GM18867 (cell line): ENCODE data around the gene DOK6.

ENCODE experiments used
- ATAC-seq: cut with Tn5 transposase; IDR thresholded peaks from one replicate; pipeline ENCODE4 v1.9.1; 2021; ENCODE audit warnings: mild to moderate bottlenecking, moderate library complexity; ENCODE audit not compliant: unreplicated experiment

Gene DOK6

GRCh38 chr18:69677595-69677994, 276.9 kb downstream of the DOK6 start:
- no peak for ATAC-seq

GRCh38 chr18:69680123-69680522, 279.4 kb downstream of the DOK6 start:
- no peak for ATAC-seq

DNA sequence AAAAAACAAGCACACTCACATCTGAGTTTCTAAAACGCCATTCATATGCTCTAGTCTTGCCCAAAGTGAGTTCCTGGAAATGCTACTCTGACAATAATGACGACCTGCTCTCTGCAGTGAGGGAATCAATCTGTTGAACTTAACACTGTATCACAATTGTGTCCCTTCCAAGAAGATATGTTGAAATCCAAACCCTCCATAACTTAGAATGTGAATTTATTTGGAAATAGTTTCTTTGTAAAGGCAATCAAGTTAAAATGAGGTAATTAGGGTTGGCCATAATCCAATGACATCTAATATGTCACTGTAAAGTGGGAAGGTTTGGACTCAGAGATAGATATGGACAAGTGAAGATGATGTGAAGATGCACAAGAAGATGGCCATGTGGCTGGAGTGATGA, 282.5 kb downstream of the DOK6 start:
- ATAC-seq = no peak

- no peak for ATAC-seq
Observed at GRCh38 chr18:69684789-69685188, 284.1 kb downstream of the DOK6 start.

DNA sequence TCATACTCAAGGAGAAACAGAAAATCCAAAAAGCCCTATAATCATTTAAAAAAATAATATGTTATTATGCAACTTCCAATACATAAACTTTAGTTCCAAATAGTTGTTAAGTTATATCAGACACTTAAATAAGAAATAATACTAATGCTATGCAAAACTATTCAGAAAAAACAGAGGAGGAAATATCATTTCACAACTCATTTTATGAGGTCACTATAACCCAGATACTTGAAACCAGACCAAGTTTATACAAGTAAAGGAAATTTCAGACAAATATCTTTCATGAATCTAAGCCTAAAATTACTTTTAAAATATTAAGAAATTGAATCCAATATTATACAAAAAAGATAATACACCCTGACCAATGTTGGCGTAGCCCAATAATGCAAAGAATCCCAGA, 286.2 kb downstream of the DOK6 start:
- ATAC-seq = no peak

DNA sequence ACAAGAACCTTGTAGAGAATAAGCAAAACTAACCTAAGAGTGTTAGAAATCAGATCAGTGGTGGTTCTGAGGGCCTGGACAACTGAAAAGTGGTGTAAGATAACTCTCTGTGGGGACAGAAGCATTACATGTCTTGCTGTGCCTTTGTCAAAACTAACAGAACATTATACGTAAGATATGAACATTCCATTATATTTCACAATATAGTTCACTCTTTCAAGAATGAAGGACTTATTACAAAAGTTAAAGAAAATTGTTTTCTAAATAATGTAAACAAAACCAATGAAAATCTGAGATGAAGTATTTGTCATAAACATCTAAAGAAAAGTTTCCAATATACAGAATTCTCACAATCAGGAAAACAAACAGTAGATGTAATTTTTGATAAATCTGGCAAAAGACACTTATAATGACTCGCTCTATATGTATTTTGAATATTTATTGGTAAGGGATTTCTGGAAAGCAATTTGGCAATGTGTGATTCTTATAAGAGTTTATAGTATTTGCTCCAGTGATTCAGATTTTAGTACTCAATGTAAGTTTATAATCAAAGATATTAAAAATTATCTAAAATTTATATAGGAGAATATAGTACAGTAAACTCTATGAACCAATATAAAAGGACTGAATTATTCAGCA, 288.6 kb downstream of the DOK6 start:
- no peak for ATAC-seq

DNA sequence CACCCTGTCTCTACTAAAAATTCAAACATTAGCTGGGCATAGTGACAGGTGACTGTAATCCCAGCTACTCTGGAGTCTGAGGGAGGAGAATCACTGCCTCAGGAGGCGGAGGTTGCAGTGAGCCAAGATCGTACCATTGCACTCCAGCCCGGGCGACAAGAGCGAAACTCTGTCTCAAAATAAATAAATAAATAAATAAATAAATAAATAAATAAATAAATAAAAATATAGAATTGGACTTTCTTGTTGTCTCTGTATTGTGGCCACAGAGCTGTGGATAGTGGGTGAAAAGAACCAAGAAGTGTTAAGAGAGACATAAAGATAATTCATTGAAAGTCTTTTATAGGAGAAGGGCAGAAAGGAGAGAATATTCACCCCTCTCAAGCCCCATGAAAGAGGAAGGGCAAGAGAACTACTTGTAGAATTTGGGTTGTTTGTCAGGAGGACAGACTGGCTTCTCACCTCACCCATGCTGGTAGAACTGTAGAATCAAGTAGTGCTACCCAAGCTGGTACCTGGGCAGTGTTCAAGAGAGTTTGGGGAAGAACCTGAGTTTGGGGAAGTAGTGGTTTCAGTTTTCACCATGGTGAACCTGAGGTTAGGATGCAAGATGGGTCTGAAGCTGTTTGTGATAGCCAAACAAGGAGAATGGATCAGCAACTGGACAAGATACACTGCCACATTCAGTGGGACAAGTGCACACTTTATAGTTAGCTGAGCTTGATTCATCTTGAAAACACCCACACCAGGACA, 290.5 kb downstream of the DOK6 start:
- no peak for ATAC-seq

DNA sequence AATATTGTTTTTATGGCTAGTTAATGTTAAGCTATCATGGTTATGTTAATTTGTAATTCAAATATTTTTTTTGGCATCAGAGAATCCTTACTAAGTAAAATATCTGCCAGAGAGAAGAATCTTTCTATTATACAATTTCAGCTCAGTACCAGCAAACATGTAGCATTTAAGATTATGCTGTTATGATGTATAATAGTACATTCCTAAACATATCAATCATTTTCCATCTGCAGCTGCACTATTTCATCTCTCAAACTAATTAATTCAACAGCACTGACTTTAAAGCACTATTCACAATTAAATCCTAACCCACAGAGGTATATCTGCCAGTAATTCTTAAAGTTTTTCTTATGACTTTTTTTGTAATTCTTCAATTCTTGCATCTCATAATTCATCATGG, 296.4 kb downstream of the DOK6 start:
- ATAC-seq = no peak

- ATAC-seq = no peak
Observed at GRCh38 chr18:69697689-69698088, 297.0 kb downstream of the DOK6 start.

DNA sequence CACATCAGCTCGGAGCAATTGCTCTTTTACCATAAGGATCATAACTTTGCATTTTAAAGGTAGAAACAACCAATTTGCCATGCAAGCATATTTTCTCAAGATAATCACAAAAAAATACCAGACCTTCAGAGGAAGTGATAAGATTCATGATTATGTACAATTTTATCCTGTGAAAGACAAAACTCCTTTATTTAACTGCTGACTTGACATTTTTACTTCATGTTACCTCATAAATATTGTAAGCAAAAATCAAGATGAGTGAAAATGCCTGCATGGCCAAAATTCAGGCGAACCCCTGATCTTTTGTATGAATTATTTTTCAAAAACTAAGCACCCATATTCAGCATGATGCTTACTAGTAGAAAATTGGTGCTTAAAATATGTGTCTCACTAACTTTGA, 300.6 kb downstream of the DOK6 start:
- no peak for ATAC-seq

DNA sequence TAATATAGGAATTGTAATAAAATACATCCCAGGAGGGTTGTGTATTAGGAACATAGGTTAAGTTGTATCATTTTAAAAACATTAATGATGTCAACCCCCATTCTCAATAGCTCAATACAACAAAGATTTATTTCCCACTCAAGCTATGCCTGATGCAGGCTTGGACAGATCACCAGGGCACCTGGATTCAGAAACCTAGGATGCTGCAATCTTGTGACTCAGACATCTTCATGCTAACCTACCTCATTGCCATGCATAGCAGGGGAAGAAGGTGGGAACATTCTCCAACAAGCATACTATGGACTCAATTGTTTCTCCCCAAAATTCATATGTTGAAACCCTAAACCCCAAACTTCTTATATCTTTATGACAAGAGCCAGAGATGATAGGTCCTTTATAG, 302.8 kb downstream of the DOK6 start:
- no peak for ATAC-seq

- no peak for ATAC-seq
Observed at GRCh38 chr18:69705987-69706386, 305.3 kb downstream of the DOK6 start.

DNA sequence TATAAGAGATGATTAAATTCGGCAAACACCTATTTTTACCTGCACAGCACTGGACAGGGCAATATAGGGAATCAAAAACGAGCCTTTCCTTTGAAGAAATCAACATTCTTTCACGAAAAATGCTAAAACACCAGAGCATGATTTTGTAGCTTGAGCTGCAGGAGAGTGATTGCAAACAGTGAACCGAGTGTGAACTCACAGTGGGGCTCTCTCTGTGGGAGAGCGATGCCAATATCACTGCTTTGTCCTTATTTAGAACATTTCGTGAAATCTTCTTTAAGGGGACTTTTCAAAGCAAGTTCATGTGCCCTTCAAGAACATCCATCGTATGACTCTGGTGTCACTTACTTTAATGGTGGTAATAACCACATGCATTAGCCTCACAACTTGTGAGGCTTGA, 308.2 kb downstream of the DOK6 start:
- ATAC-seq = no peak

GRCh38 chr18:69715191-69715795, 314.6 kb downstream of the DOK6 start:
- no peak for ATAC-seq

GRCh38 chr18:69717586-69717985, 316.9 kb downstream of the DOK6 start:
- ATAC-seq = no peak

DNA sequence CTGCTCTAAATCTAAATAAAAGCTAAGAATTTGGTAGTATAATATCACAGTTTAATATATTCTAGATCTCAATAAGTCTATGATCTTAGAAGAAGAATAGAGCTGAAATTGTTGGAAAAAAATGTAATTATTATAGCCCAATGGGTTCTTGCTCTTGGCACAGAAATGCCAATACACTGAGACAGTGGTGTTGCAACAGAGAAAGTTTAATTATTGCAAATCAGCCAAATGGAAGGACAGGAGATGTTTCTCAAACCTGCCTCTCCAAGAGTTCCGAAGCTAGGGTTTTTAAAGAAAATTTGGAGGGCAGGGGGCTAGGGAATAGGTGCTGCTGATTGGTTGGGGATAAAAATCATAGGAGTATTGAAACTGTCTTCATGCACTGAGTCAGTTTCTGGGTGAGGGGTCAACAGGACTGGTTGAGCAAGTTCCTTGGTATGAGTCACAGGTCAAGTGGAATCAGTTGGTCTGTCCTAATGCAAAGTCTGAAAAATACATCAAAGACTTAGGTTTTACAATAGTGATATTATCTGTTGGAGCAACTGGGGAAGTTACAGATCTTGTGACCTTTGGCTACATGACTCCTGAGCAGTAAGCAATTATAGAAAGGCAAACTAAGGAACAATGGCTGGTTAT, 318.3 kb downstream of the DOK6 start:
- no peak for ATAC-seq

DNA sequence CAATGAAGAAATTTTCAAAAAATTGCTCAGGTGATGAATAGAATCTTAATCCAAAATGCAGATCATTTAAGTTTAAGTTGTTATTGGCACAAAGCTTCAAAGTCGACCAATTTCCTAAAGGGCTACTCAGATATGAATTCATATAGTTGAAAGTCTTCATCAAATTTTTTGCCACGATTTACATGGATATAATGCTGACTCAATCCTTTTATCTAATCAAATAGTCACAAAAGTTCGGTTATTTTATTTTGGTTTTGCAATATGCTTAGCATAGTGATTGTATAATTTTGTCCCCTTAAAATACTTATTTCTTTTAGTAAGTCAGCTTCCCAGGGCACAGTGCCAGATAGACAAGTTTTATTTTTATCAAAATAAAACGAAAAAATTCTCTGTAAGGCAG, 319.7 kb downstream of the DOK6 start:
- no peak for ATAC-seq

DNA sequence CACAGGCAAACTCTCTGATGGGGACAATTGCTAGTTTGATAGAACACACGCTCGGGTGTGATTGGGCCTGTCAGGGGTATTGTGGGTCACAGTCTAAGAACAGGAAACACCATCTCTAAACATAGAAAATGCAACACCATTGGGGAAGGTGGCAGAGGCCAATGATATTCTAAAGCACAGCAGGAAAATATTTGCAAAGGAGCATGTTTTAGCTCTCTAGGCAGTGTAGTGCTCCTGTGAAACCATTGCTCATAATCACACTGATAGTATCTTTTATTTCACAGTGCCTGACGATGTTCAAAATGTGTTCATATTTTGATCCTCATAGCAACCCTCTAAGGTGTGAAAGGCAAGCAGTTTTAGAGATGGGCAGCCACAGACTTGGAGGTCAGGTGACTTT, 322.7 kb downstream of the DOK6 start:
- no peak for ATAC-seq

DNA sequence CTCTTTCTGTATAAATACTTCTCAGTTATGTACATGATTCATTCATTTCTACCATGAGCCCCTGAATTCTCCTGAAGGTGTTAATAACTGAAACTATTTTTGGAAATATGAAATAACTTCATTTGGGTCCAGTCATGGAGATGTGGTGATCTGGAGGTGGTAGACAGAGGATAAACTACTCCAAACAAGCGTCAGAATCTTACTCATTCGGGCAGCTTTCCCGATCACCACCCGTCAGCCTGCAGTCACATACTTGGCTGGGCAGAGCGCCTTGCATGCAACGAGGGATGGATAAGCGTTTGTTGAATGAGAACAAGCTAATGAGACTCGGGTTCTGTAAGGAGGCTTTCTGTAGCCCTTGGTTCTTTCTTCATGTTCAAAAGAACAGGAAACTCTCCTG, 324.3 kb downstream of the DOK6 start:
- no peak for ATAC-seq

DNA sequence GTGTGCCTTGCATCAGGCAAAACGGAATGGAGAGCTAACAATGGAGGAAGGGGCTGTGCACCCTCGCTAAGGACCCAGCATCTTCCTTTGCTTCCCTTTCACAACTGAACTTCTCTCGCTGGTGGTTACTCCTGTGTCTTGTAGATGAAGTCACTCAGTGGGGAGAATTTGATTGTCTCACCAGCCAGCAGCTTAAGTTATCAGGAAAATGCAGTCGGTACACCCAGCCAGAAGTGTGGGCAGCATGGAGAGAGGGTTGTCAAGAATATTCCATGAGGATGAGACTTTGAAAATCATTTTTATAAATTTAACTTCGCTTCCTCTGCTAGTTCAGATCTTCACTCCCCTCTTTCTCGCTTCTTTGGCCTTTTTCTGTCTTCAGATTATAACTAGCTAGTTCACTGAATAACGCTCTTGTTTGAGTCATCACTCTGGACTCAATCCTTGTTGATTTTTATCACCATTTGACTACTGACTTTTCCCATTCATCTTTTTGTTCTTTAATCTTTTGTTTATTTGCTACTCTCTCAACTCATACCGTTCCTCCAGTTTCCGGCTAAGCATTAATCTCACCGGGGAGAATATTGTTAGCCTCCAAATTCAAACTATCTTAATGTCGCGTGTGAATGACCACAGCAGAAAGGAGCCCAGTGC, 325.3 kb downstream of the DOK6 start:
- ATAC-seq = no peak

DNA sequence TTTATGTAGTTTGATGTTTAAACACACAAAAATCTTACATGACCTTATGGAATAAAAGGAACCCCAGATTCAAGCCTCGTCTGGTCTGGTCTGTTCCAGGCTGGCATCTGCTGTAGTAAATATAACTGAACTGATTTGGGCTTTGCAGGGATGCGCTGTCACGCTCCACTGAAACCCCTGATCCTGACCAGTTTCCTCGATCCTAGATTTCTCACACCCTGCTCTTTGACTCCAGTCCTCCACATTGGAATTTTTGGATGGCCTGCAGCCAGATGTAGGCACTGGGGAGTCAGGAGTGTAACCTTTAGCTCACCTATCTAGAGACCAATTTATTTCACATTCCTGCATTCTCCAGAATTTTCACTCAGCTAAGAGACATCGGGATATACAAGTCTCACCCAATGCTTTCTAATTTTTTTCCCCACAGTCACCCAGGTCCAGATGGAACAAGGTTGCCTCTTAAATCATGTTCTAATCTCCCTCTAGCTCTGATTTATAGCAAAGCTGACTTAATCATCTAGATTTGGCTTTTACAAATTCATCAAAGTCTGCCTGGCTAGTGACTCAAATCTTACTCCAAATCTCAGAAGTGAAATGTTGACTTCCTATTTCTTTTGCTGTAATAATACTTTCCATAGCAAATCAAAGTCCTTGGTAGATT, 327.4 kb downstream of the DOK6 start:
- ATAC-seq = no peak
